Panc1 (cell line): ENCODE data around the gene FARS2.

Experiments used
- CTCF ChIP-seq: fragments of 450-650 bp; IDR thresholded peaks from 2 replicates; pipeline ENCODE4 v1.5.1; 2017; ENCODE audit warnings: mild to moderate bottlenecking
- POLR2AphosphoS5 ChIP-seq: IDR thresholded peaks from 2 replicates; pipeline ENCODE4 v1.6.1; 2012; ENCODE audit warnings: mild to moderate bottlenecking, low read depth, low read length, moderate library complexity
- REST ChIP-seq, 2 experiments: IDR thresholded peaks; 2 replicates each; pipeline ENCODE4 v1.6.1; 2011 to 2012; ENCODE audit warnings: low read depth in 2 of 2, control low read depth in 1 of 2, low read length in 1 of 2, mild to moderate bottlenecking in 1 of 2, moderate library complexity in 1 of 2; ENCODE audit not compliant: insufficient read depth in 1 of 2
- SIN3A ChIP-seq: IDR thresholded peaks from 2 replicates; pipeline ENCODE4 v1.6.1; 2012; ENCODE audit warnings: low read depth, mild to moderate bottlenecking, low read length, moderate library complexity, borderline replicate concordance; ENCODE audit not compliant: insufficient read depth
- TCF7L2 ChIP-seq: IDR thresholded peaks from 2 replicates; pipeline ENCODE4 v1.6.1; 2011; ENCODE audit warnings: mild to moderate bottlenecking, low read depth, low read length, inconsistent platforms

GRCh38 chr6:5746053-5746758 lies 484.9 kb downstream of the FARS2 start:
- TF ChIP-seq CTCF (no peak), SIN3A (no peak), POLR2AphosphoS5 (no peak), REST (IDR thresholded peaks at IDR 0.05; ENCODE audit: insufficient read depth in 1 of 2, low read depth in 2 of 2, low read length in 1 of 2) (no peak), TCF7L2 (no peak)
